Muscle layer of duodenum (tissue), 2 donors: Measurements from ENCODE around the gene ARMS2.

Experiments
- H3K27ac ChIP-seq: one replicate; pipeline ENCODE4 v1.7.0; 2013; ENCODE audit warnings: mild to moderate bottlenecking, low read length
- H3K27me3 ChIP-seq: one replicate; pipeline ENCODE4 v1.7.0; 2013; ENCODE audit warnings: low read depth, mild to moderate bottlenecking, control low read depth, low read length
- H3K36me3 ChIP-seq, 2 donors: one replicate each; pipeline ENCODE4 v1.7.0; 2013; ENCODE audit warnings: low read length in 2 of 2, control low read depth in 1 of 2, mild to moderate bottlenecking in 1 of 2; ENCODE audit not compliant: insufficient read depth in 2 of 2, control insufficient read depth in 1 of 2
- H3K4me1 ChIP-seq, 2 donors: one replicate each; pipeline ENCODE4 v1.7.0; 2013; ENCODE audit warnings: low read length in 2 of 2, mild to moderate bottlenecking in 2 of 2, control low read depth in 1 of 2, moderate library complexity in 1 of 2; ENCODE audit not compliant: insufficient read depth in 2 of 2, control insufficient read depth in 1 of 2
- H3K4me3 ChIP-seq, 2 donors: one replicate each; pipeline ENCODE4 v1.7.0; 2013; ENCODE audit warnings: low read length in 2 of 2, low read depth in 1 of 2, mild to moderate bottlenecking in 1 of 2
- H3K9me3 ChIP-seq, 2 donors: one replicate each; pipeline ENCODE4 v1.7.0; 2013; ENCODE audit warnings: low read length in 2 of 2, control low read depth in 1 of 2, mild to moderate bottlenecking in 1 of 2; ENCODE audit not compliant: control insufficient read depth in 1 of 2
- donor health status: healthy.

The ARMS2 gene

GRCh38 chr10:122486406-122487080 lies 32.1 kb downstream of the ARMS2 start:
- peaks cover 10 to 38% of the 10 kb centered on the region in 2 donors for H3K4me1 ChIP-seq
- H3K27me3 ChIP-seq = no peaks in the 10 kb centered on the region
- no peaks in the 10 kb centered on the region for H3K9me3 ChIP-seq
- H3K36me3 ChIP-seq = no peaks in the 10 kb centered on the region
- no peak overlapping the region for H3K4me3 ChIP-seq
- no peak overlapping the region for H3K27ac ChIP-seq

- Histone ChIP-seq H3K27me3 (no peaks in the 10 kb centered on the region), H3K27ac (no peak overlapping the region), H3K4me1 (peaks cover 10 to 45% of the 10 kb centered on the region in 2 donors), H3K9me3 (no peaks in the 10 kb centered on the region), H3K4me3 (no peak overlapping the region), H3K36me3 (no peaks in the 10 kb centered on the region)
These were observed 32.8 kb downstream of the ARMS2 start for GRCh38 chr10:122487174-122487765.

GRCh38 chr10:122490268-122490667 lies 35.8 kb downstream of the ARMS2 start:
- H3K4me3 ChIP-seq = no peak overlapping the region
- no peak overlapping the region for H3K27ac ChIP-seq
- H3K4me1 ChIP-seq = peaks cover 10 to 59% of the 10 kb centered on the region in 2 donors
- no peaks in the 10 kb centered on the region for H3K36me3 ChIP-seq
- no peaks in the 10 kb centered on the region for H3K9me3 ChIP-seq
- no peaks in the 10 kb centered on the region for H3K27me3 ChIP-seq

- Histone ChIP-seq H3K4me3 (no peak overlapping the region), H3K27ac (no peak overlapping the region), H3K4me1 (peaks cover 4 to 54% of the 10 kb centered on the region in 2 donors), H3K27me3 (no peaks in the 10 kb centered on the region), H3K36me3 (no peaks in the 10 kb centered on the region), H3K9me3 (no peaks in the 10 kb centered on the region)
These were observed 36.6 kb downstream of the ARMS2 start for GRCh38 chr10:122490786-122491680.

- Histone ChIP-seq H3K4me3 (no peak overlapping the region), H3K9me3 (no peaks in the 10 kb centered on the region), H3K4me1 (peaks cover 3 to 44% of the 10 kb centered on the region in 2 donors), H3K36me3 (no peaks in the 10 kb centered on the region), H3K27ac (no peak overlapping the region), H3K27me3 (no peaks in the 10 kb centered on the region)
These were observed 37.6 kb downstream of the ARMS2 start for GRCh38 chr10:122492006-122492405.

- Histone ChIP-seq H3K9me3 (no peaks in the 10 kb centered on the region), H3K27me3 (no peaks in the 10 kb centered on the region), H3K4me3 (no peak overlapping the region), H3K4me1 (peaks cover 0 to 40% of the 10 kb centered on the region in 2 donors), H3K36me3 (no peaks in the 10 kb centered on the region), H3K27ac (no peak overlapping the region)
These were observed 38.6 kb downstream of the ARMS2 start for GRCh38 chr10:122492999-122493481.

GRCh38 chr10:122493761-122494160 lies 39.3 kb downstream of the ARMS2 start:
- no peaks in the 10 kb centered on the region for H3K9me3 ChIP-seq
- H3K36me3 ChIP-seq = no peaks in the 10 kb centered on the region
- no peaks in the 10 kb centered on the region for H3K27me3 ChIP-seq
- no peak overlapping the region for H3K4me3 ChIP-seq
- H3K27ac ChIP-seq = no peak overlapping the region
- H3K4me1 ChIP-seq = peaks cover 0 to 45% of the 10 kb centered on the region in 2 donors

GRCh38 chr10:122494173-122494820 lies 39.8 kb downstream of the ARMS2 start:
- Histone ChIP-seq H3K27ac (no peak overlapping the region), H3K9me3 (no peaks in the 10 kb centered on the region), H3K27me3 (no peaks in the 10 kb centered on the region), H3K4me3 (no peak overlapping the region), H3K36me3 (no peaks in the 10 kb centered on the region), H3K4me1 (peaks cover 4 to 51% of the 10 kb centered on the region in 2 donors)

- no peaks in the 10 kb centered on the region for H3K27me3 ChIP-seq
- H3K36me3 ChIP-seq = no peaks in the 10 kb centered on the region
- no peak overlapping the region for H3K27ac ChIP-seq
- no peaks in the 10 kb centered on the region for H3K9me3 ChIP-seq
- no peak overlapping the region for H3K4me3 ChIP-seq
- H3K4me1 ChIP-seq = peaks cover 8 to 56% of the 10 kb centered on the region in 2 donors
These were observed 40.4 kb downstream of the ARMS2 start for GRCh38 chr10:122494833-122495232.

GRCh38 chr10:122495406-122496340 lies 41.2 kb downstream of the ARMS2 start:
- H3K27ac ChIP-seq = no peak overlapping the region
- no peaks in the 10 kb centered on the region for H3K9me3 ChIP-seq

More at GRCh38 chr10:122495406-122496340, 41.2 kb downstream of the ARMS2 start:
- no peaks in the 10 kb centered on the region for H3K27me3 ChIP-seq
- H3K4me1 ChIP-seq = peaks cover 8 to 64% of the 10 kb centered on the region in 2 donors
- H3K36me3 ChIP-seq = no peaks in the 10 kb centered on the region
- H3K4me3 ChIP-seq = no peak overlapping the region
